Body of pancreas (tissue), 4 donors: ENCODE results near the gene CYB5RL. TPM values are rescaled to one million over a fixed set of nuclear protein-coding genes. Genes with fewer than 3 reads are reported as not detected.

Experiments used
- ATAC-seq: fragments of 150-250 bp; one replicate; pipeline ENCODE4 v1.9.1; 2016
- DNase-seq, 4 donors: peaks; one replicate each; pipeline ENCODE4 v3.0.0-alpha.2; 2019
- H3K27ac ChIP-seq, 4 donors: fragments of 200-600 bp; sonication (generic); 1 replicate in 3 of 4; 2 replicates in 1 of 4; pipeline versions ENCODE4 v1.5.1 to v1.6.1; 2016 to 2019; ENCODE audit warnings: mild to moderate bottlenecking in 1 of 4, mixed read lengths in 1 of 4, moderate library complexity in 1 of 4
- H3K27me3 ChIP-seq, 2 donors: fragments of 200-600 bp; sonication (generic); one replicate each; pipeline ENCODE4 v1.6.0; 2016; ENCODE audit warnings: mild to moderate bottlenecking in 1 of 2
- H3K36me3 ChIP-seq, 2 donors: fragments of 200-600 bp; sonication (generic); replicated peaks in 1 of 2; 2 replicates each; pipeline ENCODE4 v1.5.1; 2016; ENCODE audit warnings: low read depth in 2 of 2; ENCODE audit not compliant: insufficient read depth in 1 of 2
- H3K4me1 ChIP-seq: fragments of 200-600 bp; sonication (generic); one replicate; pipeline ENCODE4 v1.6.0; 2016
- H3K4me3 ChIP-seq, 2 donors: fragments of 200-600 bp; sonication (generic); 1 replicate in 1 of 2; 2 replicates in 1 of 2; pipeline ENCODE4 v1.5.1; 2016 to 2019
- H3K9me3 ChIP-seq, 3 donors: fragments of 200-600 bp; sonication (generic); 1 replicate in 2 of 3; 2 replicates in 1 of 3; pipeline ENCODE4 v1.5.1; 2016
- CTCF ChIP-seq, 7 experiments: fragments of 450-650 bp in 4 of 7; fragments of 200-600 bp in 3 of 7; sonication (generic) in 3 of 7; IDR thresholded peaks; one replicate each; pipeline ENCODE4 v1.5.1; 2016 to 2019; ENCODE audit warnings: antibody characterized with exemption in 7 of 7
- POLR2A ChIP-seq, 3 donors: fragments of 450-650 bp; IDR thresholded peaks; one replicate each; pipeline ENCODE4 v1.6.1; 2016; ENCODE audit warnings: antibody characterized with exemption in 3 of 3, mild to moderate bottlenecking in 2 of 3
- WGBS, 2 donors: methylation state at CpG; one replicate each; pipeline ENCODE4 v1.1.5; 2017; 5-methylcytosine and 5-hydroxymethylcytosine counted together
- intact Hi-C: fragments of 100-400 bp; cut with DNase I; formaldehyde crosslinking; loops from one replicate; pipeline ENCODE4 v1.15.1; 2023
- total RNA-seq, 2 donors: library from RNA; depleted of rRNA; stranded (reverse); fragments of >200 nt; gene quantifications; one replicate each; pipeline ENCODE4 v1.1.0, GENCODE V29; 2016

CYB5RL gene
- total RNA-seq, 2 donors from 2014 or later, result 6.5 to 13.2 TPM

GRCh38 chr1:54227091-54227602 lies 27.3 kb upstream of the CYB5RL start:
- WGBS, 2 donors, result 54 to 72% methylated on average over 8 of the region's 8 CpGs
- ATAC-seq (peak; percentile 94), DNase-seq (peak; percentile 80 to 95 (median 90))
- no peak for TF ChIP-seq CTCF (IDR thresholded peaks at IDR 0.05)
- peak in 1 of 3 donors; percentile 18 for TF ChIP-seq POLR2A (IDR thresholded peaks at IDR 0.05)
- H3K27ac ChIP-seq, result peak overlapping the region; percentile 24 to 56 (median 46)
- H3K27me3 ChIP-seq, result no peaks in the 10 kb centered on the region
- intact Hi-C loops, result no loop called here
- no peaks in the 10 kb centered on the region for H3K9me3 ChIP-seq
- H3K36me3 ChIP-seq, result no peaks in the 10 kb centered on the region
- peaks cover 12% of the 10 kb centered on the region for H3K4me1 ChIP-seq
- no peak overlapping the region for H3K4me3 ChIP-seq

- TF ChIP-seq POLR2A (IDR thresholded peaks at IDR 0.05) (no peak), CTCF (IDR thresholded peaks at IDR 0.05) (no peak)
- Histone ChIP-seq H3K36me3 (no peaks in the 10 kb centered on the region), H3K4me3 (no peak overlapping the region), H3K27me3 (no peaks in the 10 kb centered on the region), H3K27ac (no peak overlapping the region), H3K9me3 (no peaks in the 10 kb centered on the region), H3K4me1 (peaks cover 12% of the 10 kb centered on the region)
- WGBS, 2 donors, result 85 to 90% methylated on average over 19 to 20 of the region's 20 CpGs
- intact Hi-C loops, result no loop called here
- no peak for ATAC-seq
- DNase-seq, result no peak
Measured at GRCh38 chr1:54225986-54226559, 26.2 kb upstream of the CYB5RL start.

GRCh38 chr1:54225378-54225777 lies 25.5 kb upstream of the CYB5RL start:
- 80 to 86% methylated on average over 6 of the region's 6 CpGs for WGBS, 2 donors
- Histone ChIP-seq H3K9me3 (no peaks in the 10 kb centered on the region), H3K4me3 (no peak overlapping the region), H3K4me1 (peaks cover 14% of the 10 kb centered on the region), H3K27me3 (no peaks in the 10 kb centered on the region), H3K36me3 (no peaks in the 10 kb centered on the region), H3K27ac (no peak overlapping the region)
- DNase-seq (no peak), ATAC-seq (no peak)
- intact Hi-C loops, result no loop called here
- TF ChIP-seq POLR2A (IDR thresholded peaks at IDR 0.05), result no peak
- no peak for TF ChIP-seq CTCF (IDR thresholded peaks at IDR 0.05)

- ATAC-seq, result no peak
- H3K9me3 ChIP-seq, result no peaks in the 10 kb centered on the region
Measured at GRCh38 chr1:54224233-54224632, 24.4 kb upstream of the CYB5RL start.

More at GRCh38 chr1:54224233-54224632, 24.4 kb upstream of the CYB5RL start:
- intact Hi-C loops, result no loop called here
- H3K36me3 ChIP-seq, result no peaks in the 10 kb centered on the region
- 91 to 97% methylated on average over 6 of the region's 6 CpGs for WGBS, 2 donors
- no peak overlapping the region for H3K4me3 ChIP-seq
- H3K4me1 ChIP-seq, result peaks cover 26% of the 10 kb centered on the region
- no peak overlapping the region for H3K27ac ChIP-seq
- no peak for DNase-seq
- H3K27me3 ChIP-seq, result no peaks in the 10 kb centered on the region
- no peak for TF ChIP-seq POLR2A (IDR thresholded peaks at IDR 0.05)
- no peak for TF ChIP-seq CTCF (IDR thresholded peaks at IDR 0.05)
